ENCODE data around the gene SP9. TPM values are rescaled to one million over a fixed set of nuclear protein-coding genes. Genes with fewer than 3 reads are reported as not detected.
A peak's percentile ranks its signal among the peaks of the same experiment; 100 is the strongest.

SP9 gene
- total and polyA plus RNA-seq, 9 of the 15 experiments (the other 6 are each of a cell fraction or from before 2014, with no cell fraction given): 0.04 to 0.23 (median 0.11) TPM; not detected in 3

DNA sequence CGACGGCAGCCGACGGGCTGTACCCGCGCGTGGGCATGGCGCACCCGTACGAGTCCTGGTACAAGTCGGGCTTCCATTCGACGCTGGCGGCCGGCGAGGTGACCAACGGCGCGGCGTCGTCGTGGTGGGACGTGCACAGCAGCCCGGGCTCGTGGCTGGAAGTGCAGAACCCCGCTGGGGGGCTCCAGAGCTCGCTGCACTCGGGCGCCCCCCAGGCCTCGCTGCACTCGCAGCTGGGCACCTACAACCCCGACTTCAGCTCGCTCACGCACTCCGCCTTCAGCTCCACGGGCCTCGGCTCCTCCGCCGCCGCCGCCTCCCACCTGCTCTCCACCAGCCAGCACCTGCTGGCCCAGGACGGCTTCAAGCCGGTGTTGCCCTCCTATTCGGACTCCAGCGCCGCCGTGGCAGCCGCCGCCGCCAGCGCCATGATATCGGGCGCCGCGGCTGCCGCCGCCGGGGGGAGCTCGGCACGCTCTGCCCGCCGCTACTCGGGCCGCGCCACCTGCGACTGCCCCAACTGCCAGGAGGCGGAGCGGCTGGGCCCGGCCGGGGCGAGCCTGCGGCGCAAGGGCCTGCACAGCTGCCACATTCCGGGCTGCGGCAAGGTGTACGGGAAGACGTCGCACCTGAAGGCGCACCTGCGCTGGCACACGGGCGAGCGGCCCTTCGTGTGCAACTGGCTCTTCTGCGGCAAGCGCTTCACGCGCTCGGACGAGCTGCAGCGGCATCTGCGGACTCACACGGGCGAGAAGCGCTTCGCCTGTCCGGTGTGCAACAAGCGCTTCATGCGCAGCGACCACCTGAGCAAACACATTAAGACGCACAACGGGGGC, 2.0 kb downstream of the SP9 start (continued):
- TF ChIP-seq, protein P1, sequence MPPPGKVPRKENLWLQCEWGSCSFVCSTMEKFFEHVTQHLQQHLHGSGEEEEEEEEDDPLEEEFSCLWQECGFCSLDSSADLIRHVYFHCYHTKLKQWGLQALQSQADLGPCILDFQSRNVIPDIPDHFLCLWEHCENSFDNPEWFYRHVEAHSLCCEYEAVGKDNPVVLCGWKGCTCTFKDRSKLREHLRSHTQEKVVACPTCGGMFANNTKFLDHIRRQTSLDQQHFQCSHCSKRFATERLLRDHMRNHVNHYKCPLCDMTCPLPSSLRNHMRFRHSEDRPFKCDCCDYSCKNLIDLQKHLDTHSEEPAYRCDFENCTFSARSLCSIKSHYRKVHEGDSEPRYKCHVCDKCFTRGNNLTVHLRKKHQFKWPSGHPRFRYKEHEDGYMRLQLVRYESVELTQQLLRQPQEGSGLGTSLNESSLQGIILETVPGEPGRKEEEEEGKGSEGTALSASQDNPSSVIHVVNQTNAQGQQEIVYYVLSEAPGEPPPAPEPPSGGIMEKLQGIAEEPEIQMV (tag; conservative IDR thresholded peaks at IDR 0.05; ENCODE audit: low read depth): no peak
- TF ChIP-seq PHB2 (IDR thresholded peaks at IDR 0.05; ENCODE audit: low read depth) (no peak), ZNF707 (CRISPR knock-in tag; conservative IDR thresholded peaks at IDR 0.05) (no peak), CTBP1 (IDR thresholded peaks at IDR 0.05; ENCODE audit: borderline replicate concordance) (peak; percentile 75), NFE2 (IDR thresholded peaks at IDR 0.05; ENCODE audit: low read depth) (no peak), NCOA6 (IDR thresholded peaks at IDR 0.05) (peak; percentile 95), MTF1 (CRISPR knock-in tag; IDR thresholded peaks at IDR 0.05; ENCODE audit: borderline replicate concordance) (no peak), NR3C1 (CRISPR knock-in tag; IDR thresholded peaks at IDR 0.05) (peak; percentile 84; the same call in 1 of the 2 replicates), RAD51 (IDR thresholded peaks at IDR 0.05; ENCODE audit: borderline replicate concordance, low read depth) (no peak), ILK (tag; IDR thresholded peaks at IDR 0.05; ENCODE audit: borderline replicate concordance, low read depth) (no peak), SMARCA5 (IDR thresholded peaks at IDR 0.05) (no peak), ZNF24 (IDR thresholded peaks at IDR 0.05) (no peak), ARID3A (IDR thresholded peaks at IDR 0.05; ENCODE audit: borderline replicate concordance, low read depth, low read length) (no peak), ZNF780A (CRISPR knock-in tag; IDR thresholded peaks at IDR 0.05) (no peak), ZNF347 (CRISPR knock-in tag; IDR thresholded peaks at IDR 0.05; ENCODE audit: low read depth) (no peak), FOXP1 (CRISPR knock-in tag; IDR thresholded peaks at IDR 0.05) (peak; percentile 96)
